Endothelial cell of umbilical vein (primary cell): ENCODE results near the gene GIPC1. TPM values are rescaled to one million over a fixed set of nuclear protein-coding genes. Genes with fewer than 3 reads are reported as not detected.

Source experiments
- BruUV-seq: library from RNA; stranded (reverse); fragments of 400-500 nt; replicated peaks from 2 replicates; lab custom pipeline; 2021; lab: Mats Ljungman, UMichigan
- CTCF ChIA-PET: fragments of 300-600, 350-600 bp; sonication (Branson Sonifier 250); formaldehyde crosslinking; loops from one replicate; lab custom pipeline; 2021; ENCODE audit warnings: antibody characterized with exemption, inconsistent platforms; lab: Charles Lee
- POLR2A ChIA-PET: fragments of 300-600, 350-600 bp; sonication (Branson Sonifier 250); formaldehyde crosslinking; loops from one replicate; lab custom pipeline; 2021; ENCODE audit warnings: antibody characterized with exemption, inconsistent platforms; lab: Charles Lee
- DNase-seq: peaks from one replicate; pipeline ENCODE4 v3.0.0-alpha.2; 2011; ENCODE audit warnings: low read depth, low spot score
- FAIRE-seq: peaks from 2 replicates; lab custom pipeline; 2011; peaks lifted over from hg19 to GRCh38; lab: Jason Lieb, UNC
- H2AFZ ChIP-seq: 2 replicates; pipeline ENCODE4 v1.6.0; 2012; ENCODE audit warnings: low read depth, low read length, control low read depth, inconsistent platforms
- H3K27ac ChIP-seq: 2 replicates; pipeline ENCODE4 v1.5.1; 2011; ENCODE audit warnings: low read depth, mild to moderate bottlenecking, control low read depth, low read length, moderate library complexity; ENCODE audit not compliant: insufficient read depth
- H3K27me3 ChIP-seq, 2 experiments: 2 replicates each; pipeline versions ENCODE4 v1.6.0 to v1.6.1; 2011; ENCODE audit warnings: low read length in 2 of 2, mixed read lengths in 1 of 2; ENCODE audit not compliant: control insufficient read depth in 2 of 2, insufficient read depth in 2 of 2
- H3K36me3 ChIP-seq, 2 experiments: 2 replicates in 1 of 2; 3 replicates in 1 of 2; pipeline ENCODE4 v1.5.1; 2011; ENCODE audit warnings: low read length in 2 of 2, mild to moderate bottlenecking in 1 of 2, moderate library complexity in 1 of 2; ENCODE audit not compliant: control insufficient read depth in 2 of 2, insufficient read depth in 2 of 2; ENCODE audit errors: extremely low read depth in 1 of 2
- H3K4me1 ChIP-seq: 3 replicates; pipeline ENCODE4 v1.5.1; 2011; ENCODE audit warnings: mild to moderate bottlenecking, low read length; ENCODE audit not compliant: control insufficient read depth, insufficient read depth; ENCODE audit errors: extremely low read depth
- H3K4me2 ChIP-seq: 2 replicates; pipeline ENCODE4 v1.6.1; 2011; ENCODE audit warnings: low read length, control low read depth, mixed read lengths; ENCODE audit not compliant: insufficient read depth
- H3K4me3 ChIP-seq, 3 experiments: fragments of 200-600 bp in 1 of 3; sonication (generic), shearing (Covaris generic) in 1 of 3; replicated peaks in 1 of 3; 2 replicates each; pipeline ENCODE4 v1.5.1; 2011 to 2016; ENCODE audit warnings: control low read depth in 3 of 3, low read length in 3 of 3, mild to moderate bottlenecking in 2 of 3, inconsistent platforms in 1 of 3, low read depth in 1 of 3, moderate library complexity in 1 of 3; ENCODE audit not compliant: insufficient read depth in 1 of 3
- H3K79me2 ChIP-seq: 2 replicates; pipeline ENCODE4 v1.6.0; 2012; ENCODE audit warnings: low read length, inconsistent platforms; ENCODE audit not compliant: control insufficient read depth, insufficient read depth
- H3K9ac ChIP-seq: replicated peaks from 2 replicates; pipeline ENCODE3; 2011; ENCODE audit warnings: low read length, control low read depth; ENCODE audit not compliant: insufficient read depth; ENCODE audit errors: extremely low read depth
- H3K9me1 ChIP-seq: replicated peaks from 3 replicates; pipeline ENCODE4 v1.6.0; 2011; ENCODE audit warnings: mild to moderate bottlenecking, low read length; ENCODE audit not compliant: control insufficient read depth, insufficient read depth; ENCODE audit errors: extremely low read depth
- H3K9me3 ChIP-seq: replicated peaks from 2 replicates; pipeline ENCODE4 v1.5.1; 2012; ENCODE audit warnings: low read length, inconsistent platforms; ENCODE audit not compliant: control insufficient read depth, insufficient read depth
- H4K20me1 ChIP-seq: replicated peaks from 2 replicates; pipeline ENCODE3; 2011; ENCODE audit warnings: mild to moderate bottlenecking, low read length; ENCODE audit not compliant: control insufficient read depth, insufficient read depth; ENCODE audit errors: extremely low read depth
- JUN ChIP-seq: IDR thresholded peaks from 2 replicates; pipeline ENCODE4 v1.6.1; 2011; ENCODE audit warnings: borderline replicate concordance, low read depth; ENCODE audit not compliant: insufficient read length, insufficient read depth
- MAX ChIP-seq: IDR thresholded peaks from 2 replicates; pipeline ENCODE4 v1.6.1; 2011; ENCODE audit not compliant: insufficient read depth, insufficient read length
- MYC ChIP-seq: IDR thresholded peaks from one replicate; pipeline ENCODE4 v1.6.1; 2011; ENCODE audit warnings: mild to moderate bottlenecking, low read depth, low read length
- POLR2A ChIP-seq: IDR thresholded peaks from 2 replicates; pipeline ENCODE4 v1.6.1; 2012; ENCODE audit warnings: low read depth, mild to moderate bottlenecking, control low read depth, low read length
- POLR2AphosphoS5 ChIP-seq: IDR thresholded peaks from 2 replicates; pipeline ENCODE4 v1.6.1; 2012; ENCODE audit warnings: low read depth, mild to moderate bottlenecking, control low read depth, low read length, moderate library complexity; ENCODE audit not compliant: insufficient read depth
- dilution Hi-C: fragments of 300-500 bp; cut with MboI; formaldehyde crosslinking; loops from one replicate; pipeline ENCODE4 v1.15.0; 2019; ENCODE audit warnings: low sequenced_read_pairs; ENCODE audit not compliant: extremely low pct_ligation_motif_present
- intact Hi-C: fragments of 100-400 bp; cut with micrococcal nuclease; formaldehyde crosslinking; loops from one replicate; pipeline ENCODE4 v1.10.0; 2022
- polyA plus RNA-seq, 4 experiments: library from polyadenylated mRNA; depleted of rRNA in 3 of 4; stranded (reverse) in 3 of 4; unstranded in 1 of 4; fragments of >200 nt; gene quantifications; 2 replicates each; pipeline versions ENCODE4 v1.2.1 to v1.2.3, GENCODE V29; 2011 to 2012; ENCODE audit warnings: missing spikeins in 1 of 4
- total RNA-seq: library from RNA; stranded (reverse); gene quantifications from 2 replicates; pipeline ENCODE4 v1.2.3, GENCODE V29; 2021

GIPC1 gene
- total and polyA plus RNA-seq, 2 donors (not counting 3 experiments of a cell fraction or from before 2014, with no cell fraction given): 108 to 141 TPM

- Histone ChIP-seq H3K4me2 (peak overlapping the region; percentile 89), H3K4me1 (peaks cover 38% of the 10 kb centered on the region), H3K27ac (peak overlapping the region; percentile 78), H3K9ac (peak overlapping the region; percentile 61), H4K20me1 (no peaks in the 10 kb centered on the region), H2AFZ (peak overlapping the region; percentile 37), H3K36me3 (no peaks in the 10 kb centered on the region), H3K27me3 (peaks cover 0 to 2% of the 10 kb centered on the region in 2 experiments), H3K4me3 (peak overlapping the region; percentile 43 to 84 (median 79)), H3K9me1 (no peaks in the 10 kb centered on the region), H3K79me2 (peaks cover 60% of the 10 kb centered on the region), H3K9me3 (no peaks in the 10 kb centered on the region)
- FAIRE-seq: peak; percentile 98
- dilution Hi-C loops (no loop called here), intact Hi-C loops (loop anchor here (1.0 kb wide), 3 partner anchors 15 to 38 kb away; partner anchors contain the start of gene DDX39A)
- DNase-seq: peak; percentile 77
- ChIA-PET CTCF (interaction anchor here (1.1 to 1.7 kb wide), 2 partner anchors 37 to 298 kb away, joined by 3 to 6 read pairs; partner anchors contain the start of gene ASF1B), POLR2A (no interaction called here)
- TF ChIP-seq POLR2AphosphoS5: peak; percentile 94
- no peak for TF ChIP-seq JUN
- peak; percentile 10 for TF ChIP-seq POLR2A
- no peak for TF ChIP-seq MAX
- peak; percentile 53 for TF ChIP-seq MYC
- BruUV-seq: no TSS peak
Observed at GRCh38 chr19:14434543-14435319, 61.2 kb downstream of the GIPC1 start.
